ENCODE measurements around the gene CDC42EP5.
A peak's percentile ranks its signal among the peaks of the same experiment; 100 is the strongest.
"Not testable (repeated sequence)": the region's sequence is repeated elsewhere in the genome, so short reads cannot be mapped to it uniquely, and the experiment has no call there.

Gene CDC42EP5

GRCh38 chr19:54489341-54489740 lies 16.2 kb upstream of the CDC42EP5 start:
- no peak for DNase-seq

- no peak for DNase-seq
Observed at GRCh38 chr19:54485851-54486250, 12.8 kb upstream of the CDC42EP5 start.

DNA sequence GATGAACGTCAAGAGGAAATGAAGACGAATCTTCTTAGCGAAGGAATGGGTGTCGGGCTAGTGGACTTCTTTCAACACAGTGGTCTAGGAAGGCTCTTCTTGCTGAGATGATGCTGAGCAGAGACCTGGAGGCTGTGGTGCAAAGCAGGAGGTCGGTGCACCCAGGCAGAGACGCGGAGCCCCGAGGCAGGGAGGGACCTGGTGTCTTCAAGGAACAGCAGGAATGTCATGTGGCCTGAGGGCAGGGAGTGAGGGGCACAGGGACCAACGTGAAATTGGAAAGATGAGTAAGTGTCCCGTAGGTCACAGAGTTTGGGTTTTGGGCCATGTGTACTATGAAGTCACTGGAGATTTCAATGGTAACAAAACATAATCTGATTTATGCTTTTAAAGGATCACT lies 11.4 kb upstream of the CDC42EP5 start:
- DNase-seq = no peak

- no peak for DNase-seq
Observed at GRCh38 chr19:54482889-54483288, 9.8 kb upstream of the CDC42EP5 start.

- peak; percentile 39 for DNase-seq
Observed at GRCh38 chr19:54481326-54481930, 8.3 kb upstream of the CDC42EP5 start.

- no peak for DNase-seq
Observed at GRCh38 chr19:54480051-54480450, 7.0 kb upstream of the CDC42EP5 start.

GRCh38 chr19:54478677-54479266 lies 5.7 kb upstream of the CDC42EP5 start:
- DNase-seq = no peak

- DNase-seq = no peak
Observed at GRCh38 chr19:54477650-54478049, 4.6 kb upstream of the CDC42EP5 start.

DNA sequence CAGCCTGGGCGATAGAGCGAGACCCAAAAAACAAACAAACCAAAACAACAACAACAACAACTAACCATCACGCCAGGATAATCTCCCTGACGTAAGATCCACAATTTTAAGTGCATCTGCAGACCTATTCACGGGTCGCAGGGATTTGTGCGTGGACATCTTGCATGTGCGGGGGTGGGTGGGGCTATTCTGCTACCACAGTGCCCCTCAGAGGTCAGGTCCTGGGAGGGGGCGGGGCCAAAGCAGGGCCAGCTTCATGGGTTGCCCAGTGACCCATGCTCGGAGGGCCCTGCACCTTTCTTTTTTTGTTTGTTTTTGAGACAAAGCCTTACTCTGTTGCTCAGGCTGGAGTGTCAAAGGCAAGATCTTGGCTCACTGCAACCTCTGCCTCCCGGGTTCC lies 2.6 kb upstream of the CDC42EP5 start:
- DNase-seq = no peak

GRCh38 chr19:54473892-54474372 lies 836 bp upstream of the CDC42EP5 start:
- DNase-seq = no peak

DNA sequence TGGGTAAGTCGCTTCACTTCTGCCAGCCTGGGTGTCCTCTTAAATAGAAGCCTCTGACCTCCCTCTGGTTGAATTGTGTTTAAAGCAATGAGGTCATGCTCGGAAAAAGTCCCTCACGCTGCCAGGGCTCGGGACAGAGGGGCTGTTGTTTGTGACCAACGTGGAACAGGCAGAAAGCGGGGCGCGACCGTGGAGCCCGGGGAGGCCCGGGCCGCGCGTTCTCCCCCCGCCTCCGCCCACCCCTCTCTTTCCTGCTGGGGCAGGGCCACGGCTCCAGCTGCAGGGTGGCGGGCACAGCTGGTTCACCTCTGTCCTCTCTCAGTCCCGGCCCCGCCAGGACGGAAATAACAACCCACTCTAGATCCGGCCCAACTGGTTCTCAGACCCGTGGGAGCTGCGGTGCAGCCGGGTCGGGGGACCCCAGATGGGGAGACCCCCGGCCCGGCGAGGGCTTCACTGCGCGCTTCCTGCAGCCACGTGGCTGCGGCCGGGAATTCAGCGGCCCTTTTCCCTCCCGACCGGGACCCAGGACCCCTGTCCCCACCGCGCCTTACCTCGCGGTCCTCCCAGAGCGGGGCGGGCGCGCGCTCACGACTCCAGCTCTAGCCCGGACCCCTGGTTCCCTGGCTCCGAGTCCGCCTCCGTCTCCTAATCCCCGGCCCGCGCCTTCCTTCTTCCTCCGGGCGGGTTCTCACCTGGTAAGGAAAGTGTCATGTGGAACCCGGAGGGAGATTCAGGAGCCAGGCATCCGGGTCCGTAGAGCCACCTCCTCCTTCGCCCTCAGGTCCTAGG lies 1.9 kb downstream of the CDC42EP5 start:
- no peak for DNase-seq

GRCh38 chr19:54470276-54470887 lies 2.7 kb downstream of the CDC42EP5 start:
- no peak for DNase-seq

DNA sequence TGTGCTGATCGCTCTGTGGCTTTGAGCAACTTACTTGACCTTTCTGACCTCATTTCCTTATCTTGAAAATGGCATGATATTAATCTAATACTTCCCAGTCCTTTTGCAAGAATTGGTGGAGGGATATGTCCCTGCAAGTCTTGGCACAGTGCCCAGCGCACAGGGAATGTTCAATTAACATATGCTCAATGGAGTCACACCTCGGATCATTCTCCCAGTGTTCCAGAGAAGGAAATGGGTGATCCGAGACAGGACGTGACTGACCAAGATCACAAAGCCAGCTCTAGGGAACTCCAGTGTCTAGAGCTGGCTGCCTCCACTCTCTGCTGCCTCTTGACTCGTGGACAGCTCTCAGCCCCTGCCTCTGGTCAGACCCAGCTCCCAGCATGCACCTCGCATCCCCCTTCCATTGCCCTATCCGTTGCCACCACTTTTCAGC lies 3.6 kb downstream of the CDC42EP5 start:
- no peak for DNase-seq

- DNase-seq = not testable (repeated sequence)
Observed at GRCh38 chr19:54466110-54466480, 7.0 kb downstream of the CDC42EP5 start.

DNA sequence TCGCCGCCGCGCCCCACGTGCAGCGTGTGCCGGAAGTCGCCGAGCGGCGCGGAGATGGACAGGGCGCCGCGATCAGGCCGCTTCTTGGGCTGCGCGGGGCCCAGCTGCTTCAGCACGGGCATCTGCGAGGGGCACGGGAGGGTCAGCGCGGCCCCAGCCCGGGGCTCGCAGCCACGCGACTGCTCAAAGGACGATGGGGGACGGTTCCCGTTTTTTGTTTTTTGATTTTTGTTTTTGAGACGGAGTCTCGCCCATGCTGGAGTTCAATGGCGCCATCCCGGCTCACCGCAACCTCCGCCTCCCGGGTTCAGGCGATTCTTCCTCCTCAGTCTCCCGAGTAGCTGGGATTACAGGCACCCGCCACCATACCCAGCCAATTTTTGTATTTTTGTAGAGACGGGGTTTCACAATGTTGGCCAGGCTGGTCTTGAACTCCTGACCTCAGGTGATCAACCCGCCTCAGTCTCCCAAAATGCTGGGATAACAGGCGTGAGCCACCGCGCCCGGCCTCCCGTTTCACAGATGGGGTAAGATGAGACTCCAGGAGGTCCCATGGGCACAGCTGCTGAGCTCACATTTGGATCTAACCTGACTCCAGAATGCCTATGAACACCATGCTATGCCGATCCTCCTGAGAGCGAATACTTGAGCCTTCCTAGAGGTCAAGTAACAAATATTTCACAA lies 7.5 kb downstream of the CDC42EP5 start:
- DNase-seq = no peak

- DNase-seq = peak; percentile 81
Observed at GRCh38 chr19:54464630-54465425, 8.3 kb downstream of the CDC42EP5 start.

DNA sequence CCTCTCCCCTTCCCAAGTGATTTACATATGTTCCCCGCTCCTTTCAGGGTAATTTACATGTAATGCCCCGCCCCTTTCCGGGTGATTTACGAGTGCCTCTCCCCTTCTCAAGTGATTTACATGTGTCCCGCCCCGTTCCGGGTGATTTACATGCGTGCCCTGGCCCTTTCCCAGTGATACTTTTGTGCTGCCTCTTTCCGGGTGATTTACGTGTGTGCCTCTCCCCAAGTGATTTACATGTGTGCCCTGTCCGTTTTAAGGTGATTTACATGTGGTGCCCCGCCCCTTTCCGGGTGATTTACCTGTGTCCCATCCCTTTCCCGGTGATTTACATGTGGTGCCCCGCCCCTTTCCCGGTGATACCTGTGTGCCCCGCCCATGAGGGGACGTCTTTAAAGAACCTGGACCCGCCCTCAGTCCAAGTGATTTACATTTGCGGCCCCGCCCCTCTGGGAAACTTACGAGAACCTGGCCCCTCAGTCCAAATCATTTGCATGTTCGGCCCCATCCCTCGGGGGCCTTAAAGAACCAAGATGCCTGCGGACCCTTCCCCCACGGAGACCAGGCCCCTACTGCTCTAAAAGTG lies 9.0 kb downstream of the CDC42EP5 start:
- peak; percentile 100 for DNase-seq

GRCh38 chr19:54463531-54464043 lies 9.5 kb downstream of the CDC42EP5 start, which contains the start of gene LENG9:
Gene LENG9 (minus strand): TSS chr19:54463778. CDS start chr19:54463526, 252 bp downstream.
- DNase-seq = peak; percentile 100

DNA sequence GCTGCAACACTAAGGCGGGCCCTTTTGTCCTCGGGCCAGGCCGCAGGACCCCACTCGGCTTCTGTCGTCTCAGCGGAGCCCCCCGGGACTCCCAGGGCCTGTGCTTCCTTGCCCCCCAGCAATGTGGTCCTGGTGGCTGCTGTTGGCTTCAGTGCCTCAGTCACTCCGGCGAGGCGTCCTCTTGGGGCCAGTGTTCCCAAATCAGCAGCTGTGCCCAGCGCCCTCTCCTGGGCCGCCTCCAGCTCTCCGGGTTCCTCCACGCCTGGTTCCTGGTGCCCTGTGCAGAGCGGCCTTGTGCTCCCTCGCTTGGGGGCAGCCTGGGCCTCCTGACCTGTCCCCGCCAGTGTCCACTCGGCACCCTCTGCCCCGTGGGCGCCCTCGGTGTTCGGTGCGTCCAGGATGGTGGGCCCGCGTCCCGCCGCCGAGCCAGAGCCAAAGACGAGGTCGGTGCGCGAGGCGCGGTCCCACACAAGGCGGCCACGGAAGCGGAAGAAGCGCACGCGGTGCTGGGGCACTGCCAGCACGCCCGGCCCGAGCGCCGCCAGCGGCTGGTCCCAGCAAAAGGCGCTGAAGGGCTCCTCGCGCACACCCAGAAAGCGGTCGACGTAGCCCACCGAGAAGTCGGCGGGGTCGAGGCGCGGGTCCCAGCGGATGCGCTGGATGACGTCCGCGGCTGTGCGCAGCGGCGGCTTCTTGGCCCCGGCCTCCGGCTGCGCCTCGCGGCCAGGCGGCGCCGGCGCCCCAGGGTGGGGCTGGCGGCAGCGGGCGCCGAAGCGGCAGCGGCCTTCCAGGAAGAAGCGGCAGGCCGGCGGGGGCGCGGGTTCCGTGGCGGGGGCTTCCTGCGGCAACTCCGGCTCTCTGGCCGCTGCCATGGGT lies 10.2 kb downstream of the CDC42EP5 start:
- no peak for DNase-seq

- no peak for DNase-seq
Observed at GRCh38 chr19:54462047-54462654, 10.9 kb downstream of the CDC42EP5 start.
